ENCODE data around the gene KRTAP10-12. TPM values are rescaled to one million over a fixed set of nuclear protein-coding genes. Genes with fewer than 3 reads are reported as not detected.

KRTAP10-12 gene
- total RNA-seq, 2 donors from 2014 or later = not detected

- H3K4me1 ChIP-seq (ENCODE audit: control insufficient read depth, insufficient read depth, low read length) = no peaks in the 10 kb centered on the region
Measured at GRCh38 chr21:44736291-44737004, 39.5 kb downstream of the KRTAP10-12 start.

GRCh38 chr21:44737706-44738354 lies 40.9 kb downstream of the KRTAP10-12 start:
- Histone ChIP-seq H3K27me3 (ENCODE audit: control insufficient read depth, insufficient read depth, low read length, poor library complexity, severe bottlenecking) (no peaks in the 10 kb centered on the region), H3K9ac (ENCODE audit: extremely low read depth, low read length, poor library complexity, severe bottlenecking) (no peak overlapping the region), H3K36me3 (ENCODE audit: control insufficient read depth, insufficient read depth, low read length) (no peaks in the 10 kb centered on the region), H3K4me1 (ENCODE audit: control insufficient read depth, insufficient read depth, low read length) (no peaks in the 10 kb centered on the region), H3K9me3 (ENCODE audit: control insufficient read depth, low read length) (peaks cover 10% of the 10 kb centered on the region), H3K4me3 (ENCODE audit: low read length) (no peak overlapping the region), H3K27ac (ENCODE audit: low read depth, low read length) (no peak overlapping the region)
- TF ChIP-seq CTCF (conservative IDR thresholded peaks at IDR 0.05) = no peak
- Mint-ChIP-seq H3K27ac (no peak overlapping the region), H3K36me3 (ENCODE audit: low read depth) (no peaks in the 10 kb centered on the region), H3K4me3 (no peak overlapping the region), H3K4me1 (peaks cover 2% of the 10 kb centered on the region), H3K9me3 (no peaks in the 10 kb centered on the region), H3K27me3 (ENCODE audit: insufficient read depth) (peaks cover 7% of the 10 kb centered on the region)
- 83 to 92% methylated on average over 3 of the region's 3 CpGs for WGBS, 2 experiments (ENCODE audit: insufficient coverage in 1 of 2, insufficient read length in 1 of 2)
- no peak for DNase-seq

More at GRCh38 chr21:44736291-44737004, 39.5 kb downstream of the KRTAP10-12 start:
- 88 to 91% methylated on average over 5 to 8 of the region's 8 CpGs for WGBS, 2 experiments (ENCODE audit: insufficient coverage in 1 of 2, insufficient read length in 1 of 2)
- no peak overlapping the region for H3K4me3 Mint-ChIP-seq
- DNase-seq = no peak
- no peak overlapping the region for H3K9ac ChIP-seq (ENCODE audit: extremely low read depth, low read length, poor library complexity, severe bottlenecking)
- H3K27ac ChIP-seq (ENCODE audit: low read depth, low read length) = no peak overlapping the region
- no peaks in the 10 kb centered on the region for H3K36me3 ChIP-seq (ENCODE audit: control insufficient read depth, insufficient read depth, low read length)
- no peaks in the 10 kb centered on the region for H3K36me3 Mint-ChIP-seq (ENCODE audit: low read depth)
- no peaks in the 10 kb centered on the region for H3K9me3 Mint-ChIP-seq
- no peaks in the 10 kb centered on the region for H3K27me3 ChIP-seq (ENCODE audit: control insufficient read depth, insufficient read depth, low read length, poor library complexity, severe bottlenecking)
- H3K27ac Mint-ChIP-seq = no peak overlapping the region
- H3K9me3 ChIP-seq (ENCODE audit: control insufficient read depth, low read length) = peaks cover 10% of the 10 kb centered on the region
- H3K4me3 ChIP-seq (ENCODE audit: low read length) = no peak overlapping the region
- TF ChIP-seq CTCF (conservative IDR thresholded peaks at IDR 0.05) = no peak
- peaks cover 4% of the 10 kb centered on the region for H3K4me1 Mint-ChIP-seq
- peaks cover 10% of the 10 kb centered on the region for H3K27me3 Mint-ChIP-seq (ENCODE audit: insufficient read depth)

GRCh38 chr21:44738621-44739020 lies 41.6 kb downstream of the KRTAP10-12 start:
- Mint-ChIP-seq H3K27ac (no peak overlapping the region), H3K4me1 (peaks cover 2% of the 10 kb centered on the region), H3K4me3 (no peak overlapping the region), H3K36me3 (ENCODE audit: low read depth) (no peaks in the 10 kb centered on the region), H3K9me3 (no peaks in the 10 kb centered on the region), H3K27me3 (ENCODE audit: insufficient read depth) (peaks cover 5% of the 10 kb centered on the region)
- Histone ChIP-seq H3K4me3 (ENCODE audit: low read length) (no peak overlapping the region), H3K9ac (ENCODE audit: extremely low read depth, low read length, poor library complexity, severe bottlenecking) (no peak overlapping the region), H3K9me3 (ENCODE audit: control insufficient read depth, low read length) (peaks cover 18% of the 10 kb centered on the region), H3K27me3 (ENCODE audit: control insufficient read depth, insufficient read depth, low read length, poor library complexity, severe bottlenecking) (no peaks in the 10 kb centered on the region), H3K27ac (ENCODE audit: low read depth, low read length) (no peak overlapping the region), H3K4me1 (ENCODE audit: control insufficient read depth, insufficient read depth, low read length) (no peaks in the 10 kb centered on the region), H3K36me3 (ENCODE audit: control insufficient read depth, insufficient read depth, low read length) (no peaks in the 10 kb centered on the region)
- 77 to 80% methylated on average over 2 to 3 of the region's 3 CpGs for WGBS, 2 experiments (ENCODE audit: insufficient coverage in 1 of 2, insufficient read length in 1 of 2)
- TF ChIP-seq CTCF (conservative IDR thresholded peaks at IDR 0.05) = no peak
- DNase-seq = no peak
